GM19043 (cell line): ENCODE results near the gene TIGD2.

Experiments
- ATAC-seq: cut with Tn5 transposase; IDR thresholded peaks from one replicate; pipeline ENCODE4 v1.9.1; 2021; ENCODE audit warnings: low read depth; ENCODE audit not compliant: unreplicated experiment

The TIGD2 gene

DNA sequence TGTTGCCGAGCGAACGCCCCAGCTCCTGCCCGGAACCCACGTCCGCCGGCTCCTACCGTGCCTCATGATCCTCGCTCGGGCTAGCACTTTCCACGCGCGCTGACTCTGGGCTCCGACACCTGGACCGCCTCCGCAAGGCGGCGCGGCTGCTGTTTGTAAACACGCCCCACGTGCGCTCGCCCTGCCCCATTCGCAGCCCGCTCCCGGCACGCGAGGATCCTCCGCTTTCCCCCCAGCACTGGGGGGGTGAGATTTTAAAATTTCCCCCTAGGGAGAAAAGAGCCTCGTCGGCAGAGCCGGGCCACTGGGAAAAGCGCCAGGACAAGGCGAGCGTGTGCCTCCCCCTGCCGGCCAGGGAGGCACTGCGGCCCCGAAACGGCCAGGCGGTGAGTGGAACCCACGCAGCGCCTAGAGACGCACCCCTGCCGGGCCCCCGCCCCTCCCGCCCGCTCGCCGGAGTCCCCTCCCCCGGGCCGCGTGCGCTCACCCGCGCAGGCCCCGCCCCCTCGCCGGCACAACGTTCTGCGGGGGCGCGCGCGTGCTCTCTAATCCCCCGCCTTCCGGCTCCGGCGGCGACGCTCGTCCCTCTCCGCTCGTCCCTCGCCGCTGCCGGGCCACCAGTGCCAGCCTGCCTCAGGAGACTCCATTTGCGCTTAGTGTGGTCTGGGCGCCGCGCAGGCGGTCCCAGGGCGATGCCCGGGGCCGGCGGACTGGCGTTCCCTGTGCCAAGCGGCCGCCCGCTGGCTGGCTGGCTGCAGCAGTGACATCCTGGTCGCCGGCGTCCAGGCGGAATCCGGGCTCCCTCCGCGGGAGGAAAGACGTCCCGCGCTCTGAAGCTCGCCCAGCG is at the start of gene TIGD2:
TIGD2 (plus strand) TSS at position 548 of the 847 bp plus-strand sequence. CDS start 1,442 bp downstream, outside the sequence.
- peak; percentile 83 for ATAC-seq

DNA sequence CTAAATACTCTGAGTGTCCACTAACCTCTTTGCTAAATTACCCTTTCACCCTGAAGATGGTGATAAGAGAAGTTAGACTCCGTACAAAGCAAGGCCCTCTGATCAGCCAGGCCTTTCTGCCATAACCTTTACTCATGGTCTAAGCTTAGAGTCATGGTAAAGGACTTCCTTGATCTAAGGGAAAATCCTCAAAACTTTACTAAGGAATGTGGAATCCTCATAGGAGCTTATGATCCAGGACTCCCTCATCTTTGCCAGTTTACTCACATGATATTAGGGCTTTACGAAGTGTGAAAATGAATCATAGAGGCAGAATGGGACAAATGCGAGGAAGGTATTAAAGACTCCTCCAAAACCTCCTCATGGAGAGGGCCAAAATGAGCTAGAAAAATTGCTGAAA is 46.5 kb upstream of the TIGD2 start:
- ATAC-seq: no peak

- ATAC-seq: no peak
These were observed 43.9 kb upstream of the TIGD2 start for GRCh38 chr4:89067417-89067816.

DNA sequence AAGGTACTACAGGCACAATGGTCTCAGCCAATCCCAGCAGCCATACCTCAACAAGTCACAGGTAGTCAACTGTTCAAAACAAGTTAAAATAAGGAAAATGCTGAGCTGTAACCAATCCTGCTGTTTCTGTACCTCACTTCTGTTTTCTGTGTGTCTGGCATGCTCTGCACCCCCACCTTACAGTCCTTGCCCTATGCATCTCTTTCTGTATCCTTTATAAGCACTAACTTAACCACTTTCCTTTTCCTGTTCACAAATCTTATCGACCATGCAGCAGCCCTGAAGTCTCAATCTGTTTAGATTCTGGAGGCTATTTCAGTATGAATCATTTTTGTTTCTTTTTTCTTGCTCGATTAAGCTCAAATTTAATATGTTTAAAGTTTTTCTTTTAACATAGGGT is 41.9 kb upstream of the TIGD2 start:
- ATAC-seq: peak; percentile 82

DNA sequence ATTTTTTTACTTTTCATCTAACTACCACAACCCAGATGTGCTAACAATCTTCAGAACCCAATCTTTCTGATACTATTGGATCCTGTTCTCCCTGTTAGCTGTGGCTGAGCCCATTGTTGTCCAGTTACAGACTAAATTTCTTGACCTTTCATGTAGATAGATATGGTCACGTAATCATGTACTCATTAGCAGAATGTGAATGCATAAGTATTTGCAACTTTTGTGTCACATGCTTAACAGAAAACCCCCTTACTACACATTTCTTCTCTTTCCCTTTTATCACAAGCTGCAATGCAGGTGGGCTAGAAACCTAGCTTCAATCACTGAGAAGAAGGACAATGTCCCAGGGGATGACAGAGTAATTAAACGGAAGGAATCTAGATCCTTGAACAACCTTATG is 41.3 kb upstream of the TIGD2 start:
- ATAC-seq: peak; percentile 44

GRCh38 chr4:89071311-89071710 is 40.0 kb upstream of the TIGD2 start:
- no peak for ATAC-seq

DNA sequence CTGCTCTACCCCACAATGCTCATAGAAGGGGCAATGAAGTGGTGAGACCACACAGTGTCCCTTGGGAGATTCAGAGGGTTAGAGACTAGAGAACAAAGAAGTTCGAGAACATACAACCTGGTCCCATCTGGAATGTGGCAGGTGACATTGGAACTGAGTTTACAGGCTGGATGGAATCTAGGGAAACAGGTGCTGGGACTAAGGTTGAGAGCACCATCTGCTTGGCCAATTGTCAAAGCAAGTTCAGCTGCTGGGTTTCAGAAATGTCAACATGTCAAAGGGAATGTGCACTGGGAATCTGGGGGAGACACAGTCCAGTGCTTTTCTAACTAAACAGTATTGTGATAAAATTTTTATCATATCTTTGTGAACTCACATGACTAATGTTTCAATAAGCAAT is 38.4 kb upstream of the TIGD2 start:
- ATAC-seq: no peak

DNA sequence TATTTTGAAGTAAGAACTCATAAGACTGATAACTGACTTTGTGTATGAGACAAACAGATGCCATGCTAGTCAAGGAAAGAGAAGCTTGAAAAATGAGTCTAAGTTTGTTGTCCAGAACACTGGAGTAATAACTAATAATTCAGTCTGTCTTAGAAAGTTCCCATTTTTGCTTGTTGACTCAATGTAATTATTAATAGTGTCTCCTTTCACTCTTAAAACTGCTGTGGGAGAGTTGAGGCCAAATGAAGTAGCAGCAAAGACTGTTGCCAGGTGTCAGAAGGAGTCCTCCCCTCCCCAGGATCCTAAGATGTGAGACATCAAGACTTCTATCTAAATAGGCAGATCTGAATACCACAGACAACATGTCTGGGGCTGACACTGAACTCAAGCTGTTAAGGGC is 33.6 kb upstream of the TIGD2 start:
- no peak for ATAC-seq

- no peak for ATAC-seq
These were observed 33.0 kb upstream of the TIGD2 start for GRCh38 chr4:89078300-89078699.

GRCh38 chr4:89099034-89099433 is 12.3 kb upstream of the TIGD2 start:
- ATAC-seq: no peak

DNA sequence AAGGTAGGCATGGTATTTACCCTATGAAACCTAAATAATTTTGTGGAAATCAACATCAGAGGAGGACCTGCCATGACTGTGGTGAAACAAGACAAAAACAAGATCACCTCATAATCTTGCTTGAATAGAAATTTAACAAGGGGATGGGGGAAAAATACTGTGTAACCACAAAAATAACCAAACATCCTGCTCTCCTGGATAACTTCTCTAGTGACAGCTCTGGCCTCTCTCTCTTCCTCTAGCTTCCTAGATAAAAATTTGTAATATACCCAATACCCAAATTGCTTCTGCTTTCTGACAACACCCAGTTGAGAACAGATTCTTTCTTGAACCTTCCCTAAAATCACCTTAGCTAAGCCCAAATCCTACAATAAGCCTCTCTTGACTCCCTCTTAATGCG is 11.9 kb upstream of the TIGD2 start:
- ATAC-seq: no peak

DNA sequence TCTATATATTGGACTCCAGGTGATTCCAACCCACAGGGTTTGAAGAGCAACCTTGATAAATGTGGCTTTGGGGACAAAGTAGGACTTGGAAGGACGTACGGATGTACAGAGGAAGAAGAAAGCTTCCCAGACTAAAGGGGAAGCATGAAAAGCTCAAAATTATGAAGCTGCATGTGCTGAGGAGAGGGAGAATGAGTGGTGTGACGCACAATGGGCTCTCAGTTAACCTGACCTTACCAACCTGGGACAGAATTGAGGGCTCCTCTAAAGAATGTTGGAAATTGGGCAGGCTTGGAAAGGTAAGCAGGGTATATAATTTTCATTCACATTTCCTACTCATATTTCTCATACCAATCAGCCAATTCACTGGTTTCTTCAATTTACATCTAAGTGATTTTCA is 10.5 kb upstream of the TIGD2 start:
- peak; percentile 8 for ATAC-seq

GRCh38 chr4:89101256-89102161 is 9.8 kb upstream of the TIGD2 start:
- peak; percentile 88 for ATAC-seq

GRCh38 chr4:89105726-89106125 is 5.6 kb upstream of the TIGD2 start:
- no peak for ATAC-seq

- ATAC-seq: no peak
These were observed 3.2 kb upstream of the TIGD2 start for GRCh38 chr4:89108091-89108490.

- ATAC-seq: no peak
These were observed 1.3 kb upstream of the TIGD2 start for GRCh38 chr4:89109841-89110540.

- ATAC-seq: no peak
These were observed 770 bp upstream of the TIGD2 start for GRCh38 chr4:89110541-89110985.

- ATAC-seq: no peak
These were observed 665 bp downstream of the TIGD2 start for GRCh38 chr4:89111833-89112563.

DNA sequence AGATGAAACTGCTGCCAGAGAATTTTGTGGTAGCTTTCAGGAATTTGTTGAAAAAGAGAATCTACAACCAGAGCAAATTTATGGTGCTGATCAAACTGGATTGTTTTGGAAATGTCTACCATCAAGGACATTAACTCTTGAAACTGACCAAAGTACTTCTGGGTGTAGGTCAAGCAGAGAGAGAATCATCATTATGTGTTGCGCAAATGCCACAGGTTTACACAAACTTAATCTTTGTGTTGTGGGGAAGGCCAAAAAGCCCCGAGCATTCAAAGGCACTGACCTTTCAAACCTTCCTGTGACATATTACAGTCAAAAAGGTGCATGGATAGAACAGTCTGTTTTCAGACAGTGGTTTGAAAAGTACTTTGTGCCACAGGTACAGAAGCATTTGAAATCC is 2.1 kb downstream of the TIGD2 start:
- no peak for ATAC-seq

GRCh38 chr4:89114100-89114499 is 2.8 kb downstream of the TIGD2 start:
- ATAC-seq: no peak
